T-helper 1 cell treated with Interleukin-12 subunit alpha and Interleukin-12 subunit beta and Interleukin-4 antibody, amounts not matched to agents 30 ng/mL and 1 ng/mL, for 36 hours (primary cell): ENCODE results near the gene DNAJB12. TPM values are rescaled to one million over a fixed set of nuclear protein-coding genes. Genes with fewer than 3 reads are reported as not detected.
"Not testable (repeated sequence)": the region's sequence is repeated elsewhere in the genome, so short reads cannot be mapped to it uniquely, and the experiment has no call there.

ENCODE experiments used
- intact Hi-C: fragments of 100-400 bp; cut with micrococcal nuclease; formaldehyde crosslinking; loops from one replicate; pipeline ENCODE4 v1.15.1; 2024
- total RNA-seq: library from RNA; stranded (reverse); gene quantifications from 2 replicates; pipeline ENCODE4 v1.2.3, GENCODE V29; 2022

The DNAJB12 gene
- total RNA-seq, 1 donor from 2014 or later = 38.3 TPM

DNA sequence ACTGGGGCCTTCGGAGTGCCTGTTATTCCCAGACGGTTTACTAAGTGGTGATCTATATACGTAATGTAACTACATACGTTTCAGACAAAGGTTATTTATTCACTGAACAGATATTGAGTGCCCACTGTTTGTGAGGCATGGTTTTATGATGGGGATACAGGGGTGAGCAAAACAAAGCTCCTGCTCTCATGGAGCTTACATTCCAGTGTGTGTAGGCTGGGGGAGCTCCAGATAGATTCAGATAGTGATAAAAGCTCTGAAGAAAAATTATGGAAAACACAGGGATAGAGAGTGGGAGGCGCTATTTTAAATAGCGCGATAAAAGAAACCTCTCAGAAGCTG, 466 bp upstream of the DNAJB12 start:
- intact Hi-C loops = loop anchor here (1.0 to 10.0 kb wide), 6 partner anchors 338 to 1272 kb away; partner anchors contain the start of genes CFAP70, MCU, P4HA1 and PPP3CB

DNA sequence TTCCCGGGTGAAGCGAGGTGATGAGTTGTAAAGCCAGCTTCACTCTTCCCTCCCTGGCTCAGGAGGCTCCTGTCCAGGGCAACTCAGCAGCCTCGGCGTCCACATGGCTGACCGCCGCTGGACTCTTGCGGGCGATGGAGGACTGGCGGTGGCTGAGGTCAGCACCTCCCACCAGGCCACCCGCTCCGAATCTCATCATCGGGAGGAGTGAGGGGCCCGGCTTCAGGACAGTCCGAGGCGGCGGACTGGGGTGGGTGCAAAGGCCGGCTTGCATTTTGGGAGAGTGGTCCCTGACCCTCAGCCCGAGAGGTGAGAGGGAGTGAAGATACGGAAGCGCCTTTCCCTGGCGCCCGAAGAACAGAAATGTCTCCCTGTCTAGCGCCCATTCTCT, 759 bp downstream of the DNAJB12 start:
- intact Hi-C loops = loop anchor here (1.0 to 10.0 kb wide), 7 partner anchors 16 to 1141 kb away; partner anchors contain the start of genes MCU, MICU1, PPP3CB and SPOCK2

GRCh38 chr10:72353028-72353964, 1.4 kb downstream of the DNAJB12 start:
- intact Hi-C loops = loop anchor here (10.0 kb wide), 1 partner anchor 1142 kb away; the partner anchor contains the start of gene PPP3CB

GRCh38 chr10:72351479-72351878, 3.2 kb downstream of the DNAJB12 start:
- intact Hi-C loops = loop anchor here (10.0 kb wide), 1 partner anchor 1143 kb away; the partner anchor contains the start of gene PPP3CB

DNA sequence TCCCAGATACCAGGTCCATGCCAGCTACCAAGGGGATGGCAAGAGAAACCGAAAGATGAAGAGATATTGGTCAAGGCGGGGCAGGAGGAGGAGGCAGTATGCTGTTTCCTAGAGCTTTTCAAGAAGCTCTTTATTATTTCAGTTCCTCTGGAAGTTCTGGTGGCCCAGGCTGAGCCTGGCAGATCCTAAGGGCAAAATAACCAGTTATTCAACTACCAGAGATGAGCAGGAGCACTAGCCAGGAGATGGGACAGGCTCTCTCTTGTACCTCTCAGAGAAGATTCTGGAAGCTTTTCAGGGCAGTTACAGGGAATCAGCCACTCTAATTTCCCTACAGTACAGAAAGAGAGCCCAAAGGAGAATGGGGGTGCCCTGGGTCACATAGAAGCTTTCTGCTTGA, 5.3 kb downstream of the DNAJB12 start:
- intact Hi-C loops = no loop called here

GRCh38 chr10:72348282-72348681, 6.4 kb downstream of the DNAJB12 start:
- intact Hi-C loops = no loop called here

DNA sequence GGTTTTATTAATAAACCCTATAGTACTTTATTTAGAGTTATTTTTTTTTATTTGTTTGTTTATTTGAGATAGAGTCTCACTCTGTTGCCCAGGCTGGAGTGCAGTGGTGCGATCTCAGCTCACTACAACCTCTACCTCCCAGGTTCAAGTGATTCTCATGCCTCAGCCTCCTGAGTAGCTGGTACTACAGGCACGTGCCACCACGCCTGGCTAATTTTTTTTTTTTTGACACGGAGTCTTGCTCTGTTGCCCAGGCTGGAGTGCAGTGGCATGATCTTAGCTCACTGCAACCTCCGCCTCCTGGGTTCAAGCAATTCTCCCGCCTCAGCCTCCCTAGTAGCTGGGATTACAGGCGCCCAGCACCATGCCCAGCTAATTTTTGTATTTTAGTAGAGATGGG, 8.6 kb downstream of the DNAJB12 start:
- intact Hi-C loops = not testable (repeated sequence)

GRCh38 chr10:72344932-72345331, 9.8 kb downstream of the DNAJB12 start:
- intact Hi-C loops = no loop called here

DNA sequence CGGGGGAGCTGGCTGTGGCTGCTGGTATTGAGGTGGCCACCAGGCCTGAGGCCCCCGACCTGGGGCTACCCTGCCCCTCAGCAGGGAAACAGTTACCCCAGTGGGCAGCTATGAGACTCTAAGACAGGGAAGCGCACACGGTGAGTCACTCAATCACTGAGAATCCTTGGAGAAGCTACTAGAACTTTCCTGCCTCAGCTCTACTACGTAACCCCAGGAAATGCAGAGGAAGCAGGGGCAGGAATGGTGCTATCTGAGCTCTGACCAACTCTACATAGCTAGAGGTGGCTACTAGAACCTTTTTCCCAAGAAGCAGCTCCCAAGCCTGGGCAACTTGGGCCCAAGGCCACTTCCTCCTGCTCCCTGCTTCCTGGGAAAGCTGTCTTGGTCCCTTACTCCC, 11.8 kb downstream of the DNAJB12 start:
- intact Hi-C loops = no loop called here

GRCh38 chr10:72340510-72341261, 14.0 kb downstream of the DNAJB12 start:
- intact Hi-C loops = loop anchor here (1.0 kb wide), 5 partner anchors 208 to 444 kb away; partner anchors contain the start of gene SPOCK2

GRCh38 chr10:72338180-72338579, 16.5 kb downstream of the DNAJB12 start:
- intact Hi-C loops = loop anchor here (5.0 kb wide), 1 partner anchor 1021 kb away; the partner anchor contains the start of gene SLC29A3

- intact Hi-C loops = loop anchor here (1.0 to 5.0 kb wide), 2 partner anchors 211 to 1020 kb away; partner anchors contain the start of gene SLC29A3
Measured at GRCh38 chr10:72337722-72338121, 17.0 kb downstream of the DNAJB12 start.

GRCh38 chr10:72337039-72337629, 17.6 kb downstream of the DNAJB12 start:
- intact Hi-C loops = loop anchor here (1.0 to 5.0 kb wide), 2 partner anchors 211 to 1020 kb away; partner anchors contain the start of gene SLC29A3

- intact Hi-C loops = loop anchor here (1.0 to 5.0 kb wide), 2 partner anchors 210 to 1019 kb away; partner anchors contain the start of gene SLC29A3
Measured at GRCh38 chr10:72336259-72337038, 18.3 kb downstream of the DNAJB12 start.

GRCh38 chr10:72335394-72336258, 19.1 kb downstream of the DNAJB12 start:
- intact Hi-C loops = loop anchor here (1.0 to 5.0 kb wide), 10 partner anchors 15 to 1018 kb away; partner anchors contain the start of genes DDIT4 and SLC29A3

DNA sequence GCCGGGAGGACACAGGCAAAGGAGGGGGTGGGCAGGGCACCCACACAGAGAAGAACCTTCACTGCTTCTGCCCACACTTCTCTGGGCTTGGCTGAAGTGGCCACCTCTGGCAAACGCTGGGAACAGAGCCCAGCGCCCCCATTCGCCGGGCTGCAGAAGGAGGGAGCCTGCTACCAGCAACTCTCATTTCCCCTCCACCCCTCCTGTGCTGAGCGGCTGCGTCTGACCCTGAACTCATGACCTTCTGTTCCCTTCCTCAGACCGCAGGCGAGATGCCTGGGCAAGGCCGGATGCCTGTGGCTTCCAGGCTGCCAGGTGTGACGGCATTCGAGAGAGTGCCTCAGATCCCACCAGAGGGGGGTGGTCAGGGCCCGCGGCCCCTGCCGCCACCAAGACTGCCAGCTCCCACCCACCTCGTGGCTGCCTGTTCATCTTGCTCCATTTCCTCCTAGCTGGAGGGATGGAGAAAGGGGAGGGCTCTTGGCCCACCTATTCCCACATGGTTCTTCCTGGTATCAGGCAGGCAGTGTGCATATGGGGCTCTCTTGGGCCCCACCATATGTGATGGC, 19.8 kb downstream of the DNAJB12 start:
- intact Hi-C loops = loop anchor here (1.0 to 5.0 kb wide), 10 partner anchors 15 to 1018 kb away; partner anchors contain the start of genes DDIT4 and SLC29A3

- intact Hi-C loops = loop anchor here (2.0 kb wide), 2 partner anchors 120 to 250 kb away; no protein-coding TSS in a partner anchor
Measured at GRCh38 chr10:72334196-72334824, 20.4 kb downstream of the DNAJB12 start.
